ENCODE results near the gene TRPM3. TPM values are rescaled to one million over a fixed set of nuclear protein-coding genes. Genes with fewer than 3 reads are reported as not detected.

TRPM3 gene
- total RNA-seq, 1 donor from 2014 or later: 0.13 TPM

DNA sequence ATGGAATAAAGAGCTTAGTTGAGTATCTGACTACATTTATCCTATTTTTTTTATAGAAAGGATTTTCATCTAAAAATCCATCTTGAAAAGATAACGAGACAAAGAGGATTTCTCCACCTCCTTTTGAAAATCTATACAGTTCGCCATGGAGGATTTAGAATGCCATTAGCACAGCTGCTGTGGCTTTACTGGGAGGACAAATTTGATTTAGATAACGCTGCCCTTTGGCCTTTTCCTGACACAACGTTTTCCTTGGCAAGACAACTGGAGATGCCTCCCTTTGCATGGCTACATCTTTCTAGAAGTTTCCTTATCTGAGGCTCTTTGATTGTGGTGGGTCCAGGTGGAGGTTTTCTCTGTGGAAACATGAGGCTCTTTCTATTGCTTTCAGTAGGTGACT, 560.3 kb downstream of the TRPM3 start:
- DNase-seq (ENCODE audit: low read depth in 2 of 2): no peak

DNA sequence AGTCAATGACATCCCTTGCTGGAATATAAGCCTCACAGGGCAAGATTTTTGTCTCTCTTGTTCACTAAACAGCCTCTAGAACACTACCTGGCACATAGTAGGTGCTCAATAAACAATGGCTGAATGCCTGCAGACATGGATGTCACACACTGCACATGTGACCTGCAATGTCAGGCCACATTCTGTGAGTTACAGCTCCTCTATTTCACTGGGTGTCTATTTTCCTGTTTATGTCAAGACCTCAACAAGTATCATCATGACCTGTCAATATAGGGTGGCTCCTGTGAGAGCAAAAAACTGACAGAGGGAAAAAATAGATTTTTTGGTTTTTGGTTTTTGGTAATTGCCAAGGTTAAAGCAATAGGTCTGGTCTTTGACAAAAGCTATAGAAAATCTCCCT, 562.3 kb downstream of the TRPM3 start:
- no peak for DNase-seq (ENCODE audit: low read depth in 2 of 2)

DNA sequence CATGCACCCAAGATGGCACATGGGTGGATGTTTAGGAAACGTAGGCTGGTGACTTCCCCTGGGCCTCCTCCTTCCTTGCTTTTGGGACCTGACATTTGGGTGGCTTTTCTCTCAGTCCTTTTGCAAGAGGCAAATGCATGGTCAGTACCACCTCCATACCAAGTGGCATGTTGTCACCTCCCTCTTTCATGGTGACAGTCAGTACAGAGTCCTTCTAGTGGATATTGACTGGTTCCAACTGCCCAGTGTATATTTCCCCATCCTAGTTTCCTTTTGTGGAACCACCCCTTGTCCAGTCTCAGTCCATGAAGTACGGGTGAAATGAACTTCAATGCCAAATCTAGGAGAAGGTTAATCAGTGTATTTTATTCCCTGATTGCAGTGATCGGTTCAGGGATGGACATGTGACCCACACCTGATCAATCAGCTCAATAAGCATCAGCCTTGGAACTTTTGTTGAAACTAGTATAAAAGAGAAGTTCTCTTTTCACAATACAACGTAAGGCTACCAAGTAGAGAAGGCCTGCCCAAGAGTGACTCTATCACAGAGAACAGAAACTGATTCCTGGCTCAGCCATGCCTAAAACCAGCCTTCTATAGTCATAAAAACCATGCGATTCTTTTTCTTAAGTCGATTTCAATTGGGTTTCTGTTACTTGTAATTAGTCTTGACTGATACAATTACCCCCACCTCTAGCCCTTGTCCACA, 563.6 kb downstream of the TRPM3 start:
- DNase-seq (ENCODE audit: low read depth in 2 of 2): no peak

DNA sequence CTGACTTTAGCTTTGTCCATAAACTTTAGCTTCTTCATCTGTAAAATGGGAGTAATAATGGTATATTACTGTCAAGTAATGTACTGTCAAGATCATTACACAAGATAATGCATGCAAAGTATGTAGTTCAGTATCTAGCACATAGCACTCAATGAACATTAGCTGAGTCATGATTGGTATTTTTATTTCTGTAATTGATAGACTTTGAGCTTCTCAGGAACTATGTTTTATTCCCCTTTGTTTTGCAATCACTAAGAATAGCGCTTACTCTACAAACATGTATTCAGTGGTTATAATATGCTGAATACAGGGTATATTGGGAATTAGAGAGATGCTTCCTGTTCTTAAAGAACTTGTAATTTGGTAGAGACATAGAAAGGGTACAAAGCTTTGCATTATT, 564.6 kb downstream of the TRPM3 start:
- no peak for DNase-seq (ENCODE audit: low read depth in 2 of 2)

DNA sequence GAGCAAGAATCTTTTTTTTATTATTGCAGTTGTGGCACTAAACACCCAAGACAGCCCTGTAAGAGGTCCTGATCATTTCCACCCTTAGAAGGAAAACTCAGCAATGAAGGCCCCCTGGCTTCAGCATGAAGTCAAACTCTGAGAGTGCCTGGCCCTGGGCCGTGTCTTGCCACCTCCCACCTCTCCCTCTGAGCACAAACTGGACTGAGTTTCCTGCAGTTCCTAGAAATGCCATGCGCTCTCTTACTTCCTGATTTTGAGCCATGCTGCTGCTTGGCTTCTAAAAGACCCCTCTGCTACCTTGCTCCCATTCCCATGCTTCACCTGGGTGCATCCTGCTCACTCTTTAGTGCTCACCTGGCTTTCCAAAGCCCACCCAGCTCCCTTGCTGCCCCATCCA, 566.5 kb downstream of the TRPM3 start:
- no peak for DNase-seq (ENCODE audit: low read depth in 2 of 2)

DNA sequence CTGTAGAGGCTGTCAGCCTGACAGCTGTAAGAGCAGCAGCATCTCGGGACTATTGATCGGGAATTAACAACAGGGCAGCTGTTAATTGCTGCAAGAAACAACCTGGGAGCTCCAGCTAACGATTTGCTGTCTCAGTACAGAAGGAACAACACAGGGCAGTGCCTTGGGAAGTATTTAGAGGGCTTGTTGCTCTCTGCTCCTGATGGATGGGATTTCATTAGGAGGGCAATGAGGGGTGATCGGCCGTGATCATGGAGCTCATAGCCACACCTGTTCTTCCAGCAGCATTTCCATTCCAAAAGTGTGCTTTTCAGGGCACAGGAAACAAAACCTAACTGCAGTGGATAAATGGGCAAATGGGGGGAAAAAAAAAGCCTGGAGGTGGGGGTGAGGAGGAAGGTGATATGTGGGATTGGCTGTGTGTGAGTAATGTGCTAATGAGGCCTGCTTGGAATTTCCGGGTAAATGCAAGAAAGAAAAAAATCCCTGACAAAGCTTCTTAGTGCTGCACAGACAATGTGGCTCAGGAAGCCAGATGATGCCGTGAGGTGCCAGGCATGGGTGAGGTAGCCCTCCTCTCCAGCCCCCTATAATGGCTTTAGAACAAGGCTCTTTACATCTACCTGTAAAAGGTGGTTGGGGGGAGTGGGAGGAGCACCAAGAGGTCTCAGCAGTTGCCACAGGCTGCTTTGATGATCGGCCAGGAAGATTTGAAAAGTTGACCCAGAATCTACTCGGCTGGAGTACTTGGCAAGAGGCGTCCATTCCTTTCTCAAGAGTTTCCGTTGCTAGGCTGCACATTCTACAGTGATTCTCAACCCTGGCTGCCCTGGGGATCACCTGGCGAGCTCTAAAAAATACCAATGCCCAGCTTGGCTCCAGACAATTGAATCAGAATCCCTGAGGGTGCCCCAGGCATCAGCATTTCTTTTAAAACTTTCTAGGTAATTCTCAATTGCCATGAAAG, 567.4 kb downstream of the TRPM3 start:
- peak in 1 of 2 donors; percentile 47 for DNase-seq (ENCODE audit: low read depth in 2 of 2)

DNA sequence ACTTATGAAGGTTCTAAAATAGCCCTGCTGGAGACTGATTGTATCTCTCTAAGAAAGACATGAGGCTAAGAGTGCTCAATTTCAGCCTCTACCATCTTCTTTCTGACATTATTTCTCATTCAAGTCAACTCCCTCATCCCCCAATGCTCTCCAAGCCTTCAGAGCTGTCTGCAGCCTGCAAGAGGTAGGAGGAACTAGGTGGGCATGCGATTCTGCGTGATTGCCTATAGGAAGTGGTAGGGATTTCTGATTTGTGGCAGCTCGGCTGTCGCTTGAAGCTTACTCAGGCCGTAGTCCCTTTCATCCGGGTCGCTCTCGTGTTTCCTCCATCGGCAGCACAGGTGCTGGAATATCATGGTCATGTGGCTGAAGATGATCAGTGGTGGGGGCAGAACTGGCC, 568.9 kb downstream of the TRPM3 start:
- no peak for DNase-seq (ENCODE audit: low read depth in 2 of 2)

DNA sequence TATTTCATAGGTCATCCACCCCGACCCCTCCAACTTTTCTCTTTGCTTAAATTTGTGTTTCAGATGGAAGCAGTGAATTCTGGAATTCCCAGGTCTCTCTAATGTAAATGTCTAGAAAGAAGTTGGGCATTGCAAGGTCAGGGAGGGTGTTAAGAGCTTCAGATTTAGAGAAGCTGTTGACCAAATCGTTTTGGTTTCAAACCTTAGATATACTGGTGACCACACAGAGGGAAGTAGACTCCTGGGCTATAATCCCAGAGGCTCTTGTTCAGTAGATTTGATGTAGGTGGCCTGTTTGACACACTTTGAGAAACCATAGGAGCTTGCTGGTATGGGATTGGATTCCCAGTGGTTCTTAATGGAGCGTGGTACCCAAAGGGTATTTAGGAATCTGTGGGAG, 569.6 kb downstream of the TRPM3 start:
- no peak for DNase-seq (ENCODE audit: low read depth in 2 of 2)

DNA sequence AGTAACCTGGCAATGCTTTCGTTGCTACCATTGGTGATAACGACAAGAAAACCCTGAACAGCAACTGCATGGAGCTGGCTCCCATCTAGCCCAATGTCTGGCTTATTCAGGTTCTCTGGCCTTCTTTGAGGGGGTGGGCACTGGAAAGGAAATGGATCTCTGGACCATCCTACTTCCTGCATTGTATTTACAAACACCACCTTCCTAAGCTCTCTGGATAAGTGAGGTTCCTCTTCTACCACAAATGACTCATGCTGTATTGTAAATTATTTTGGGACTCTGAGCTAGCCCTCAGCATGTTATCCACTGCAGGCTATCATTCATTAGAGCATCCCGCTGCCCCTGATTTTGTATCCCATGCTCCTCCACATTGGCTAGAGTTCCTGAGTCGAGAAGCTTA, 570.0 kb downstream of the TRPM3 start:
- DNase-seq (ENCODE audit: low read depth in 2 of 2): no peak

DNA sequence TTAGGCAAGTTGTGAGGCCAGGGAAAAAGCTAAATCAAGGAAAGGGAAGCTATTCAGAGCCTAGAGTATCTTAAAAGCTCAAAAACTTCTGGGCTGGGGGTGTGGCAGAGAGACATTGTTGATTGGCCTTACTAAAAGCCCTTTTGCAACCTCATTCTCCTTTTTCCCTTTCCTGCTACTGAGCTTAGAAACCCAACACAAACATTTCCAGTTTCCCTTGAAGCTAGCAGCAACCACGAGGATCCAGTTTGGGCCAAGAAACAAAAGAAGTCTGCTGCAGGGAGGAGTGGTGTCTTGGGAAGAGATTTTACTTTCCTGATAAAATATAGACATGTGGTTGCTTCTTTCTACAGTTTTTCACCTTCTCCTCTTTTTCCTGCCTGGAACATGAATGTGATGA, 571.5 kb downstream of the TRPM3 start:
- DNase-seq (ENCODE audit: low read depth in 2 of 2): no peak

DNA sequence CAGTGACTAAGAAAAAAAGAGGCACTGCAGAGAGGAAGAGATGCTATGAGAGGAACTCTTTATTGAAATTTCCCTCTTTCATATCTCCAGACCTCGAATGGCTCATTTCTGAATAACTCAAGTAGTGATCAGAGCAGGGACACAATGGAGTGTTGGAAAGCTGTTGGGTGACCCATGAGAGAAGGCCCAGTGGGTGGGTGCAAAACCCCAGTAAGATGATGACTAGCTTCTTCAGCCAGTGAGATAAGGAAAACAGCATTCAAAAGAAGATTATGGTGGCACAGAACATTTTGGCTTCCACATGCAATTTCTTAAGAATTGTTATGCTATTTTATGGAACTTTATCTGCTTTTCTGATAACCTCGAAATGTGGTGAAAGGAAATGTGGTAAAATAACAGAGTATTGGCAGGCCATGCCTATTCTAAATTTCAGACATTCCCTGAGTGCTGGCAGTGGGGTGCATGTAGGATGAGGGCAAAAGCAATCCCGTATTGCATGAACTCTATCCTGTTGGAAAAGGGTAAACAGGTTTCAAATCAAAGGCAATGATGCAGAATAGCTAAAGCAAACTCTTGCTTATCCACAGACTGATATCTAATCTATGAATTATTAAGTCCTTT, 579.0 kb downstream of the TRPM3 start:
- DNase-seq (ENCODE audit: low read depth in 2 of 2): no peak

DNA sequence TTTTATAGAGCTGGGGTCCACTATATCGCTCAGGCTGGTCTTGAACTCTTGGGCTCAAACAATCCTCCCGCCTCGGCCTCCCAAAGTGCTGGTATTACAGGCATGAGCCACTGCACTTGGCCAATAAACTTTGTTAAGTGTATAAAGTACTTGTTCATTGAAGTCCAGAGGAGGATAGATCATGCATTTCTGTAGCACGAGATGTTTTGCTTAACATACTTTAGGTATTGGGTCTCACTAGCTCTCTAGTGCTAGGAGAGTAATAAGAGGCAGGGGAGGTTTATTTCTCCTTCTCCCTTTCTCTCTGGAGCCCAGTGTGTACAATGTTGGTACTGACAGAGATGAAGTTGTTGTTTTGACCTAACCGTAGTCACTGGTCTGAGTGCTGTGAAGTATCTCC, 581.4 kb downstream of the TRPM3 start:
- DNase-seq (ENCODE audit: low read depth in 2 of 2): no peak

DNA sequence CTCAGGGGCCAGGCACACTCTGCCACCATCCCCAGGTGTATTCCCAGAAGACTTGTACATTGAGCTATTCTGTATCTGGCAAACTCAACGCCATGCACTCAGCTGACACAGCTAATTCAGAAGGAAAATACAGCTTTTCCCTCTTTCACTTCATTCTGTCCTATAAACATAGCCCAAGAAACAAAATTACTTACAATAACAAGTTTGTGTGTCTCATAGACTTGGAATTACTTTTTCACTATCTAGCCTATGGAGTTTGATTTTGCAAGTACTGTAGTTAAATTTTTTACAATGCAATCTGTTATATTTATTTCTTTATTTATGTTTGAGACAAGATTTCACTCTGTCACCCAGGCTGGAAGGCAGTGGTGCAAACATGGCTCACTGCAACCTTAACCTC, 581.9 kb downstream of the TRPM3 start:
- no peak for DNase-seq (ENCODE audit: low read depth in 2 of 2)

DNA sequence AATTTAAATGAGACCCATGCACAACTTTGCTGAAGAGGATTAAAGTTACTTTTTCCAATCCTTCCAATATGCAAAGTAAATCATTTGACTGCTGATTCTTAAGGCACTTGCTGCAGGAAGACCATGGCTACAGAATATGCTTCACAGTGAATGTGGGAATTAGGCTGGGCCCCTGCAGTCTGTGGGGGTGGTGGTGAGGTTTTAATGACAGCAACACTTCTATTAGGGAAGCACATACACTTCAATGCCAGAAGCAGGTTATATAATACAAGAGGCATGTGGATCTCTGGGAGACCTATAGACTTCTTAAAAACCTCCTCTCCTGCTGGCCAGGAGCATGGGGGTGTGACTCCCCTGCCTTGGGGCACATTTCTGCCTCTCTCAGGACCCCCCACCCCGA, 582.4 kb downstream of the TRPM3 start:
- DNase-seq (ENCODE audit: low read depth in 2 of 2): no peak

DNA sequence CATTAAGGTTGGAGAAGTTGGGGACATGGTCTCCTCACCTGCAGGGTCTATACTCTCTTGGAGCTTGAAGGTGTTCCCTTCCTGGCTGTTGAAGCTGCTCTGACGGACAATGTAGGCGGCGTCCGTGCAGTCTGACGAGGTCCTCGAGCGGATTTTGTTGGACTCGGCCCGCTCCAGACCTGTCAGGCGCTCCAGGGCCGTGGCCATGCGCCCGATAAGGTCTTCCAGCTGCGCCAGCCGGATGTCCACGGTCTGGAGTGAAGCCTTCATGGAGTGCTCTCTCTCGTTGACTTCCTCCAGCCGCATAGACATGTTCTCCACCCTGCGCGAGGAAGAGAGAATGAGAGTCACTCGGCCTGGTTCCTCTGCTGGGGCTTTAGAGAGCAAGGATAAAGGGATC, 584.3 kb downstream of the TRPM3 start:
- DNase-seq (ENCODE audit: low read depth in 2 of 2): no peak

DNA sequence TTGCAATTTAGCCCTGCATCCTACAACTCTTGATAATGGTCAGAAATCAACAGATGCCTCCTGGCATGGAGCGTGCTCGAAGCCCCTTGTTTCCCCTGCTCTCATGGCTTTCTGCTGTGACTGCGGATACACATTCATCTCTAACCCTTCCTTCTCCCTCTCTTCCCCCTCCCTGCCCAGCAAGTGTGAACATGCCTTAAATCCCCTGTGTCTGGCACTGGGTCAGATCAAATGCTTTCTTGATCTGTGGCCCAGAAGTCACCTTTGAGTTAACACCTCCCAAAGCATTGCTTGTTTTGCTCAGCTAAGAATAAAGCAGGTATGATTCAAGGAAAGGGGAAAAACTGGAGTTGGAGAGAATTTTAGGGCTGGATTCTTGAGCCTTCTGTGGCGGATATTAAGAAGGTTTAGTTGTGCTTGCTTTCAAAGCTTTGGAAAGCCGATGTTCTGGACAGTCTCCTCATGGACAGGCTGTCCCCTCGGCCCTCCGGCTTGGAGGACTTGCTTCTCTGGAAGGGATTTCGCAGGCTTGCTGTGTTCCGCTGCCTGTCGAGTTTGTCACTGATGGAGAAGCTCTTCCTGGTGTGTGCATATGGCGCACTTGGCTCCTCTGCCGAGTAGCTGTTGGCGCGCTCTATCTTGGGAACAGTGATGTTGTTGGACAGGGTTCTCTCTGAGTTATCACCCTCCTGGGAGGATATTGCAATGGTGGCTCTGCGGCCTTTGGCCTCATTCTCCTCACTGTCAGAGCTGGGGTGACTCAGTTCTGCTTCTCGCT, 585.7 kb downstream of the TRPM3 start:
- no peak for DNase-seq (ENCODE audit: low read depth in 2 of 2)

DNA sequence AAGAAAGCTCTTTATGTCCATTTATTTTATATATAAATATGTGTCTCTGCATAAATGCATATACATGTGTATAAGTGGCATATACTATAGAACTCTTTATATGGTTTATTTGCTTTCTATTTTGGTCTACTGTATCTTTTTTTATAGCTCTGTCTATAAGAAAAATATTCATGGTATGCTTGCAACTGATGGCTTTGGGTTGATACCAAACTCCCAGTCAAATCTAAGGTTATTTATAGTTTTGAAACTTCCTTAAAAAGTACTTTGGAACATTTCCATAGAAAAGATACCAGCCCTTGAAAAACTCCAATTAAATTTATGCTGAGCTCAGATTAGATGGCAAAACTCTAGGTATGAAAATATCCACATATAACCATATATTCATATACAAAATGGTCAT, 587.0 kb downstream of the TRPM3 start:
- peak in 1 of 2 donors; percentile 4 for DNase-seq (ENCODE audit: low read depth in 2 of 2)

DNA sequence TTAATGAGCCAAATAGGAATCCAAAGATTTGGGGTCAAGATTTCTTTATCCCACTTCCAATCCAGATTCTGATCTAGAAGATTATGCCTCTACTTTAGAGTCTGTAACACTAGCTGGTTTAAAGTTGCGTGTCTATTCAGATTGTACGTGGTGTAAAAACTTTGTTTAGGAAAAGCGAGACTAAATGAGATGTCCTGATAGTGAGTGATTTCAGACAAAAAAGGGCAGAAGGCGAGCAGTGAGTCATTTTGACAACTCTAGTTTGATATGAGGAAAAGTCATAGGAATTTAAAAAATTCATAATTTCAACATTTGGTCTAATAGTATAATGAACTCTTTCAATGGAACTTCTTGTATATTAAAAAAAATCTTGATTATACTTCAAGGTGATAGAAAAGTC, 587.4 kb downstream of the TRPM3 start:
- DNase-seq (ENCODE audit: low read depth in 2 of 2): peak; percentile 65 to 74

DNA sequence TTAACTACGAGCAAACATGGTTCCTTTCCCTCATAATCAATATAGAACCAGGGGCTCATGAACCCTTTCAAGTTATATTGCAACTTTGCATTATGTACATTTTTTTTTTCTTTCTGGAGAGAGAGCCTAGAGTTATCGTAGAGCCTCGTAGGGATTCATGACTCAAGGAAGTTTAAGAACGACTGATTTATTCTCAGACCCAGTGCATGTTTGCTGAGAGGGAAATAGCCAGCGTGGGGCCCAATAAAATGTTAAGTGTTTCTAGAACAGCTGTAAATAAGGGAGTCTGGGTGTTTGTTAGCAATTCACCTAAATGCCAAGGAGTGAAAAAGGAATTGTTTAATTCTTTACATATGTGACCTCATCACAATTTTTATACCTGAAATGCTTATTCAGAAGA, 587.9 kb downstream of the TRPM3 start:
- DNase-seq (ENCODE audit: low read depth in 2 of 2): no peak

DNA sequence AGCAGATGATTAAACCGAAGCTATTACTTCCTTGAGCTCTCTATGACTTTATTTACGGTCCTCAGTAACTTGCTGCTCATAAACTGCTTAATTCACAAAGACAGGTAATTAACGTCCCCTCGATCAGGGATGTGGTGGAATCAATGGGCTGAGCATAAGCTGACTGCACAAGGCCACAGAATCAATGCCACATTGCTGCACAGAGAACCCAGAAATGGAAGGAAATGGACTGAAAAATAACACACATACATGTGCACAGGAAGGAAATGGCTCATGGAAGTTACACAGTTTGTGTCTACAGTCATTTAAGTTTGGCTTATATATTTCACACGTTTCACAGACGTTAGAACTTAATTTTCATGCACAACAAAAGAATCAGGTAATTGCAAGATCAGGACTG, 588.7 kb downstream of the TRPM3 start:
- DNase-seq (ENCODE audit: low read depth in 2 of 2): peak; percentile 9 to 39

DNA sequence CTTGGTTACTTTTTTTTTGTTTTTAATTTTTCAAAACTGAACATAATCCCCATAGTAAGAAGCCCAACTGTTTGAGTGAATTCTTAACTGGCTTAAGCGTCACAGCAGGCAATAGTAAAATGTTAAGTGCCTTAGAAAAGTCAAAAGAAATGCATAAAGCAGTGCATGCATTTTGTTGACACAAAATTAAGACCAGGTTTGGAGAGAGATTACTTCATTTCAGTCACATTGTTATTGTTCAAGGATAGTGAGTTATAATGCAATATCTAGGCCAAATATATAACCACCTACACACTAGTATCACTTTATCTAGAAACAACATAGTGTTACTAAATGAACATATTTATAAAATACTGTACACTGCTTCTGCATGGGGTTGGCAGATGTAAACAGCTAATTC, 590.1 kb downstream of the TRPM3 start:
- DNase-seq (ENCODE audit: low read depth in 2 of 2): no peak

DNA sequence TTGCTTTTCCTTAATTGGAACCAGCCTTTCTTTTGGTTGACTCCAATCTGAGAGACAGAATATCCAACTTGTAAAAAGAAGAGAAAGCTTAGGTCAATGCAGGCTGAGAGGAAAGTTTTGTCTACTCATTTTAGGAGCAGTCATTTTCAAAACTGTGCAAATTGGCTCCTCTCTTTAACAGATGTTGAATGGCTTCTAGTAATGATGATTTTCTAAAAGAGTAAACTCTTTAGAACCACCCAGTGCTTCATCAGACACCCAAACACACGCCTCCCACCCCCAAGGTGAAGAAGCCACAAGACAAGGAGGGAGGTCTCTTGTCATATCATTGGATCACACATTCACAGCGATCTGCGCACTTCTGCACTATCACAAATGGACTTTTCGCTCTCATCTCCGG, 590.7 kb downstream of the TRPM3 start:
- DNase-seq (ENCODE audit: low read depth in 2 of 2): no peak

Measured in dermis microvascular lymphatic vessel endothelial cell (primary cell).